ENCODE data around the gene TSBP1.

TSBP1 gene

DNA sequence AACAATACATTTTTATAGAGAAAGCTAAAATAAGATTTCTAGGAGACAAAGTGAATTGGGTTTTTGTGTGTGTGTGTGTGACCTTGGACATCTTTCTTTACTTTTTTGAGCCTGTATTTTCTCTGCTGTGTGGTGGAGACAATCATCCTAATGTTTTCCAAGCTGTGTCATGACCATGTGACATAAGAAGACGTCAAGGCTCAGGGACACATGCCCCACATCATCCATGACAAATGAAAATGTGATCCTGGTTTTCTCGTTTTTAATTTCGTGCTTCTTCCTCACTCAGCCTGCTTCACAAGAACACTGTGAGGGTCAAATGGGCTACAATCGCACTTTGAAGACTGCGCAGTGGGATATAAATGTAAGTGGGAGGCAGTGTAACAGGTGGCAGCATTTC lies 39.2 kb upstream of the TSBP1 start:
- CTCF ChIA-PET, result interaction anchor here (4.2 to 14.8 kb wide), 5 partner anchors 9 to 459 kb away, joined by 45 to 234 read pairs (median 73); partner anchors contain the start of gene BTNL2
- POLR2A ChIA-PET, result no interaction called here
- TF ChIP-seq CTCF (IDR thresholded peaks at IDR 0.05; ENCODE audit: control extremely low read depth, extremely low read depth, low read depth, missing control alignments), result no peak
- DNase-seq (ENCODE audit: extremely low spot score), result no peak

GRCh38 chr6:32406857-32407256 lies 35.2 kb upstream of the TSBP1 start, which contains the start of gene BTNL2:
TSS of gene BTNL2 (minus strand) at chr6:32407181. CDS start at chr6:32407123, 58 bp downstream.
- DNase-seq (ENCODE audit: extremely low spot score), result no peak
- CTCF ChIA-PET, result interaction anchor here (1.5 to 14.8 kb wide), 5 partner anchors 7 to 462 kb away, joined by 8 to 234 read pairs (median 9); no protein-coding TSS in a partner anchor
- POLR2A ChIA-PET, result no interaction called here
- no peak for TF ChIP-seq CTCF (IDR thresholded peaks at IDR 0.05; ENCODE audit: control extremely low read depth, extremely low read depth, low read depth, missing control alignments)

DNA sequence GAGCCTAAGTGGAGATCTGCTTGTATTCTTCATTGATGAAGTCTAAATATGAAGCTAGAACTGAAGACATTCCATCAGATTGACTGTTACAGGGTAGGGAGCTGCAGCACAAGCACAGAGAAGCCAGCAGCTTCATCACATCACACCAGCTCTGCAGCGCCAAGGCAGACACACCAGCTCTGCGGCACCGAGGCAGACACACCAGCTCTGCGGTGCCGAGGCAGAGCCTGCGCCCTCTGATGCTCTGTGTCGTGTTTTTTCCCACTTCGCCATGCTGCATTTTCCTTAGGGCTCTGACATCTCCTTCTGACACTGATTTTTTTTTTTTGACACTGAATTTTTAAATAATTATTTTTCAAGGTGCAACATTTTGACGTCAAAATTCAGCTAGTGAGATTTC lies 34.5 kb upstream of the TSBP1 start:
- ChIA-PET CTCF (interaction anchor here (1.5 to 11.4 kb wide), 4 partner anchors 8 to 462 kb away, joined by 8 to 125 read pairs (median 8); no protein-coding TSS in a partner anchor), POLR2A (no interaction called here)
- DNase-seq (ENCODE audit: extremely low spot score), result no peak
- TF ChIP-seq CTCF (IDR thresholded peaks at IDR 0.05; ENCODE audit: control extremely low read depth, extremely low read depth, low read depth, missing control alignments), result no peak

- ChIA-PET CTCF (interaction anchor here (1.5 to 11.4 kb wide), 5 partner anchors 9 to 463 kb away, joined by 4 to 125 read pairs (median 8); no protein-coding TSS in a partner anchor), POLR2A (no interaction called here)
- no peak for TF ChIP-seq CTCF (IDR thresholded peaks at IDR 0.05; ENCODE audit: control extremely low read depth, extremely low read depth, low read depth, missing control alignments)
- no peak for DNase-seq (ENCODE audit: extremely low spot score)
Observed at GRCh38 chr6:32405656-32406055, 34.0 kb upstream of the TSBP1 start.

- no peak for DNase-seq (ENCODE audit: extremely low spot score)
- no peak for TF ChIP-seq CTCF (IDR thresholded peaks at IDR 0.05; ENCODE audit: control extremely low read depth, extremely low read depth, low read depth, missing control alignments)
- ChIA-PET CTCF (interaction anchor here (1.3 to 11.4 kb wide), 3 partner anchors 11 to 384 kb away, joined by 4 to 125 read pairs (median 15); no protein-coding TSS in a partner anchor), POLR2A (no interaction called here)
Observed at GRCh38 chr6:32402812-32403211, 31.1 kb upstream of the TSBP1 start.

DNA sequence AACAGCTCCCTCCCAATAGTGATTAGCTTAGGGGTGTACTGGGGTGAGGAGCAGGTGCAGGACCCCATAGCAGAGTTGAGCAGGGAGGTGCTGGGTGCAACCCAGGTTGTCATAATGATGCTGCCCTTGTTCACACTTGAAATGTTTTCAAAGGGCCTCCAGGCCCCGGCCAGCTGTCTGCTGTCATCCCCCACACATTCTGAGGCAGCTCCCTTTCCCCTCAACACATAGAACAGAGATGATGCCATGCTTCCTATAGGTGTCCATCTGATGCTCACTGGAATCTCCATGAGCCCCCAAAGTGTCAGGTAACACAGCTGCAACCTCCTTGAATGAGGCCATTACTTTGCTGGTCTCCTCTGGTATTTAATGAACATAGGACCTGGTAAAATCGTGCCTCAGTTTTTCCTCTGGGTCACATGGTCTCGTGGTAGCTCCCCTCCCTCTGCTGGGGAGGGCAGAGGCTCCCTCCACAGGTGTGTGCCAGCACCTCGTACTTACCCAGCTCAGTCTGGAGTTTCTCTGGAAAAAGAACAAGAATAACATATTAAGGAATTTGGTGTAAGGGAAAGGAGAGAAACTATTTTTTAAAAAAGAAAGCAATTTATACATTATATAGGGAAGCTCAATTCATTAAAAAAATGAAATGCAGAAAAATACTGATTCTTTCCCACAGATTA lies 29.7 kb upstream of the TSBP1 start:
- ChIA-PET POLR2A (no interaction called here), CTCF (interaction anchor here (0.8 to 11.4 kb wide), 8 partner anchors 13 to 478 kb away, joined by 3 to 125 read pairs (median 4); no protein-coding TSS in a partner anchor)
- no peak for DNase-seq (ENCODE audit: extremely low spot score)
- no peak for TF ChIP-seq CTCF (IDR thresholded peaks at IDR 0.05; ENCODE audit: control extremely low read depth, extremely low read depth, low read depth, missing control alignments)
